Stimulated activated naive CD8-positive, alpha-beta T cell treated with anti-CD3 and anti-CD28 coated beads, Interleukin-15, Interleukin-2, amounts not matched to agents 100 ng/mL and 50 ng/mL, for 24 hours (primary cell): ENCODE data around the gene MMP20.
A peak's percentile ranks its signal among the peaks of the same experiment; 100 is the strongest.

Experiments
- H3K27ac Mint-ChIP-seq: one replicate; pipeline ENCODE4 v1.8.0; 2021; ENCODE audit warnings: mild to moderate bottlenecking, mixed read lengths
- H3K27me3 Mint-ChIP-seq: one replicate; pipeline ENCODE4 v1.8.0; 2021; ENCODE audit warnings: mixed read lengths
- H3K36me3 Mint-ChIP-seq: one replicate; pipeline ENCODE4 v1.8.0; 2021; ENCODE audit warnings: low read depth, mixed read lengths
- H3K4me1 Mint-ChIP-seq: one replicate; pipeline ENCODE4 v1.8.0; 2021; ENCODE audit warnings: low read depth, mixed read lengths
- H3K4me3 Mint-ChIP-seq: one replicate; pipeline ENCODE4 v1.8.0; 2021; ENCODE audit warnings: mild to moderate bottlenecking, mixed read lengths
- H3K9me3 Mint-ChIP-seq: one replicate; pipeline ENCODE4 v1.8.0; 2021; ENCODE audit warnings: mixed read lengths

MMP20 gene

DNA sequence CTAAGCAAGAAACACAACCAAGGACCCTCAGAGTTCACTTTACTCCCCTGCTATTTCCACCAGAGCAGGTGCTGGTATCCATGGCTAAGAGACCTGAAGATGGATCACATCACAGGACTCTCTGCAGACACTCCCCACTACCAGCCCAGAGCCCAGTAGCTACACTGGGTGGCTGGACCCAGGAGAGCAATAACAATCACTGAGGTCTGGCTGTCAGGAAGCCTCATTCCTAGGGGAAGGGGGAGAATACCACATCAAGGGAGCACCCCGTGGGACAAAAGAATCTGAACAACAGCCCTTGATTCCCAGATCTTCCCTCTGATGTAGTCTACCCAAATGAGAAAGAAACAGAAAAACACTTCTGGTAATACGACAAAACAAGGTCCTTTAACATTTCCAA, 85.6 kb downstream of the MMP20 start:
- no peak overlapping the region for H3K4me3 Mint-ChIP-seq
- no peaks in the 10 kb centered on the region for H3K36me3 Mint-ChIP-seq
- H3K9me3 Mint-ChIP-seq: no peaks in the 10 kb centered on the region
- H3K27me3 Mint-ChIP-seq: no peaks in the 10 kb centered on the region
- no peak overlapping the region for H3K27ac Mint-ChIP-seq
- peaks cover 6% of the 10 kb centered on the region for H3K4me1 Mint-ChIP-seq

DNA sequence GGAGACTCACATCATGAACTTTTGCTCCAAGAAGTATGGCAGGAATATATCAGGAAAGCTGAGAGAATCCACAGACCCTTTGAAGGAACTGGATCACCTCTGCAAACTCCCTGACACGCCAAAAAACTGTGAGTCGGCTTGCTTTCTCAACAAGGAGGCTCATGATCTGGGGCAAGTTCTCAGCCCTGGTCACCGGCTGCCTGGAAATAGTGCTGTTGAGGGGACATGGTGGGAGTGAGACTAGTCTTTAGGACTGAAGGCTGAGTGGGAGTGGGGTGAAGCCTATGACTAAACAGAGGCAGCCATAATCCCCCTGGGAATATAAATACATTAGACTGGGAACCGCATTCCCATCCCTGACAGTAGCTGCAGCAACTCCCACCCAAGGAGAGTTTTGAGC, 86.2 kb downstream of the MMP20 start:
- H3K4me1 Mint-ChIP-seq: peaks cover 4% of the 10 kb centered on the region
- H3K27me3 Mint-ChIP-seq: no peaks in the 10 kb centered on the region
- H3K4me3 Mint-ChIP-seq: no peak overlapping the region
- no peak overlapping the region for H3K27ac Mint-ChIP-seq
- H3K36me3 Mint-ChIP-seq: no peaks in the 10 kb centered on the region
- H3K9me3 Mint-ChIP-seq: no peaks in the 10 kb centered on the region

- Mint-ChIP-seq H3K4me3 (no peak overlapping the region), H3K27me3 (no peaks in the 10 kb centered on the region), H3K27ac (peak overlapping the region; percentile 4), H3K4me1 (peaks cover 4% of the 10 kb centered on the region), H3K9me3 (no peaks in the 10 kb centered on the region), H3K36me3 (no peaks in the 10 kb centered on the region)
Observed at GRCh38 chr11:102534261-102534872, 90.8 kb downstream of the MMP20 start.

- Mint-ChIP-seq H3K4me3 (no peak within 1 kb of the TSS), H3K9me3 (no peaks in the 10 kb centered on the region), H3K27me3 (no peaks in the 10 kb centered on the region), H3K36me3 (no peaks in the 10 kb centered on the region), H3K4me1 (peaks cover 4% of the 10 kb centered on the region), H3K27ac (no peak within 1 kb of the TSS)
Observed at GRCh38 chr11:102530558-102530957, 94.6 kb downstream of the MMP20 start, which contains the start of gene MMP7. Gene MMP7 (minus strand): TSS chr11:102530747. CDS start chr11:102530700, 47 bp downstream.

GRCh38 chr11:102528618-102529017, 96.5 kb downstream of the MMP20 start:
- H3K27ac Mint-ChIP-seq: no peak overlapping the region
- H3K4me3 Mint-ChIP-seq: no peak overlapping the region
- H3K36me3 Mint-ChIP-seq: no peaks in the 10 kb centered on the region
- no peaks in the 10 kb centered on the region for H3K27me3 Mint-ChIP-seq
- H3K4me1 Mint-ChIP-seq: no peaks in the 10 kb centered on the region
- no peaks in the 10 kb centered on the region for H3K9me3 Mint-ChIP-seq

DNA sequence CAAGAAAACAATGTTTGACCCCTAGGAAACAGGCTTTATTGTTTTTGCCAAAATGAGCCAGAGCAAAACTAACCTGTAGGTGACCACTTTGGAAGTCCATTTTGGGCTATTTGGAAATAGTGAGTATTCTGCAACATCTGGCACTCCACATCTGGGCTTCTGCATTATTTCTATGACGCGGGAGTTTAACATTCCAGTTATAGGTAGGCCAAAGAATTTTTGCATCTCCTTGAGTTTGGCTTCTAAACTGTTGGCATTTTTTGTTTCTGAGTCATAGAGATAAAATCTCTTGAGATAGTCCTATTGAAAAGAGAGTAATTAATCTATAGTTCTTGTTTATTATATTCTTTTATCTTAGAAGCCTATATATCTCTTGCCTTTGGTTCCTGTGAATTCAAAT, 97.4 kb downstream of the MMP20 start:
- Mint-ChIP-seq H3K36me3 (no peaks in the 10 kb centered on the region), H3K27me3 (peaks cover 1% of the 10 kb centered on the region), H3K4me1 (peaks cover 2% of the 10 kb centered on the region), H3K9me3 (no peaks in the 10 kb centered on the region), H3K4me3 (no peak overlapping the region), H3K27ac (no peak overlapping the region)

DNA sequence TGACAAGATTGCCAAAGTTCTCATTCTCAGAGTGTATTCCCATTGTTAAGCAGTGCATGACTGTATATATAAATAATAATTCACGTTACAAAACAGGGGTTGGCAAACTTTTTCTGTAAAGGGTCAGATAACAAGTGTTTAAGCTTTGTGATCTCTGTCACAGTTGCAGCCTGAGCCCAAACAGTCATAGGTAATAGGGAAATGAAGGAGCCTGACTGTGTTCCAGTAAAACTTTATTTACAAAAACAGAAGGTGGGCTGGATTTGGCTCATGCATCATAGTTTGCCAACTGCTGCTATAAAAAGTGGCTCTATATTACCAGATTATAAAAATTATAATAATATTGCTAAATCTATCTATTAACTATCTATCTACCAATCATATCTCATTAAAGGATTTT, 98.1 kb downstream of the MMP20 start:
- H3K4me1 Mint-ChIP-seq: peaks cover 3% of the 10 kb centered on the region

More for the DNA sequence above, 98.1 kb downstream of the MMP20 start:
- H3K27ac Mint-ChIP-seq: no peak overlapping the region
- no peak overlapping the region for H3K4me3 Mint-ChIP-seq
- no peaks in the 10 kb centered on the region for H3K36me3 Mint-ChIP-seq
- peaks cover 7% of the 10 kb centered on the region for H3K27me3 Mint-ChIP-seq
- H3K9me3 Mint-ChIP-seq: no peaks in the 10 kb centered on the region
